GM19025 (cell line): Measurements from ENCODE around the gene ZSCAN20.

Experiments used
- ATAC-seq: cut with Tn5 transposase; IDR thresholded peaks from one replicate; pipeline ENCODE4 v1.9.1; 2021; ENCODE audit warnings: mild to moderate bottlenecking, low read depth, moderate library complexity; ENCODE audit not compliant: unreplicated experiment

Gene ZSCAN20

DNA sequence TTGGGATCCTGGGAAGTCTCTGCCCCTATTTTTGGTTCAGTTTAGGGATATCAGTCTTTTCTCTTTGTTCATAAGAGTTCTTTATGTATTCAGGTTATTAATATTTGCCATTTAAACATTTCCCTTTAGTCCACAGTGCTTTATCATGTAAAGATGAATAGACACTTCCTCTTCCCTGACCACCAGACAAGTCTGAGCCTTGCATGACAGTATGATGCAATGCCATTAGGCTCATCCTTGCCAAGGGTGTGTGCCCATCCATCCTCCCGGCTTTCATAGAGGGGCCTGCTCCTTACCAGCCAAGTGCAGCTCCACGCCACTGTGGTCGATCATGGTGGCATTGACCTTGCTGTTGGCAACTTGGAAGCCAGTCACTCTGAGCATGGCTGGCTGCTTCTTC is 52.1 kb downstream of the ZSCAN20 start:
- ATAC-seq = no peak

DNA sequence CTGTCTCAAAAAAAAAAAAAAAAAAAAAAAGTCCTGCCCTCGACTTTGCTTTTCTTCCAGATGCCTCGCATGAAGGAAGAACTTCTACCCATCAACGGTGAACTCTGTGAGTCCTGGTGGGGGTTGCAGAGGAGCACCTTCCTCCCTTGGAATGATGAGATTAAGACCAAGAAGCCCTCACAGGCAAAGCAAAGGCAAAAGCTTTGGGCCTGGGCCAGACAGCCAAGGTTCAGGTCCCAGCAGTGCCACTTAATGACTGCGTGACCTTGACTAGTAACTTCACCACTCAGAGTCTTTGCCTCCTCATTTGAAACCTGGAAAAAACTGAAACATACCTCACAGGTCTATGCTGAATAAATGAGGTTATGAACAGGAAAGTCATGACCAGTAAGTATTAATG is 55.5 kb downstream of the ZSCAN20 start:
- no peak for ATAC-seq

DNA sequence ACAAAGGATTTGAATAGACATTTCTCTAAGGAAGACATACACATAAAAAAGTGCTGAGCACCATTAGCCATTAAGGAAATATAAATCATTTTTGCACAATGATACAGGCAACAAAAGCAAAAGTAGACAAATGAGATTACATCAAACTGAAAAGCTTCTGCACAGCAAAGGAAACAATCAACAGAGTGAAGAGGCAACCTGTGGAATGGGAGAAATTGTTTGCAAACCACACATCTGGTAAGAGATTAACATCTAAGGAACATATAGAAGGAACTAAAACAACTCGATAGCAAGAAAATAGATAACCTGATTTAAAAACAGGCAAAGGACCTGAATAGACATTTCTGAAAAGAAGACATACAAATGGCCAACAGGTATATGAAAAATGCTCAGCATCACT is 57.5 kb downstream of the ZSCAN20 start:
- ATAC-seq = no peak

DNA sequence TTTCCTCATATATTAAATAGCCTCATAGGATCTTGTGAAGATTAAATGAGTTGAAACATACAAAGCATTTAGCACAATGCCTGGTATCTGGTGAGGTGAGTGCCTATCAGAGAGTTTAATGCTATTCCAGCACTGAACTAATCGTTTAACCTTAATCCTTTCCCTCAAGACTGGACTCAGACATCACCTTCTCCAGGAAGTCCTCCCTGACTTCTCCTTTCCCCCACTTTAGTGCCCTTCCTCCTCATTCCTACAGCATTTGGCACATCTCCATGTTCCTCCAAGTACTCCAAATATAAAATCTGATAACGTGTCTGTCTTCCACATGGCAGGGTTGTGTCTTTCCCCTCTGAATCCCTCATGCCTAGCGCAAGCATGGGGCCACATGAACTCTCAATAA is 59.8 kb downstream of the ZSCAN20 start:
- ATAC-seq = no peak

DNA sequence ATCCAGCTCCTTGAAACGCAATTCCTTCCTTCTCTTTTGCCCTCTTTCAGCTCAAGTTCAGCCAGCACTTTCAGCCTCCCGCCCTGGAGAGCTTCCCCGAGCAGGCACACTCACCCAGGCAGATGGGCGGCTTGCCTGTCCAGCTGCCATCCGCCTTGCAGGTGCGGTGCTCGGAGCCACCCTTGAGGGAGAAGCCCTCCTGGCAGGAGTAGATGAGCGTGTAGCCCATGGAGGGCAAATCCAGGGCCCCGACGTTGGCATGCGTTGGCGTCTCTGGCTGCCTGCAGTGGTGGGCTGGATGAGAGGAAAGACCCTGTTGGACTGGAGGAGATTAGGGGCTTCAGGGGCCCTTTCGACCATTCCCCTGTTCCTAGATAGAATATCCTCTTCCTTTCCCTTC is 60.5 kb downstream of the ZSCAN20 start:
- ATAC-seq = no peak

DNA sequence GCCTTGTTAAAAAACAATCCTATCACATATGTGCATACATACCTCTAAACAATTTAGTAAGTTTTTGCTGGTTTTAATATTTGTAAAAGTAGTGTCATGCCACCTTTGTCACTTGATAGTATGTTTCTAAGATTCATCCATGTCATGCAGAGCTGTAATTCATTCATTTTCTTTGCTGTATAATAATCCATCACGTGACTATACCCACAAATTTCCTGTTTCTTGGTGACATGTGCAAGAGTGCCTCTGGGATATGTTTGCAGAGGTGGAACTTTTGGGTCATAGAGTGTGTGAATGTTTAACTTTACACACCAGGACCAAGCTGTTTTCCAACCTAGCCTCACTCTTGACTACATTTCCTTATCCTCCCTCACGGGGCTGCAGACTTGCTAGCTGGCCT is 62.9 kb downstream of the ZSCAN20 start:
- no peak for ATAC-seq

DNA sequence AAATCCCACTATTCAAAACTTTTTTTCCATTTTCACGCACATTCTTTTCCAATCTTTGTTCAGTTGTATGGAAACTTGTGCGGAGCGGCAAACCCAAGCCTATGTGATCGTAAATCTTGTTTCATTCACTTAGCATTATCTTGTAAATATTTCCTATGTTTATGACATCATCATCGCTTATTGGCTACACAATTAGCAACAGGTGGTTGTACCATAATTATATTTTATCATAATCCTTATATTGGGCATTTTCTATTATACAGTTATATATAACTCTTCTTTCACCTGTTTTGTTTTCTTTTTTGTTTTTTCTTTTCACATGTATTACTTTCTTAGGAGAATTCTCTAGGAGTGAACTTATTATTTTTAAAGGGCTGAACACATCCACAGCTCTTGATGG is 65.4 kb downstream of the ZSCAN20 start:
- ATAC-seq = no peak

DNA sequence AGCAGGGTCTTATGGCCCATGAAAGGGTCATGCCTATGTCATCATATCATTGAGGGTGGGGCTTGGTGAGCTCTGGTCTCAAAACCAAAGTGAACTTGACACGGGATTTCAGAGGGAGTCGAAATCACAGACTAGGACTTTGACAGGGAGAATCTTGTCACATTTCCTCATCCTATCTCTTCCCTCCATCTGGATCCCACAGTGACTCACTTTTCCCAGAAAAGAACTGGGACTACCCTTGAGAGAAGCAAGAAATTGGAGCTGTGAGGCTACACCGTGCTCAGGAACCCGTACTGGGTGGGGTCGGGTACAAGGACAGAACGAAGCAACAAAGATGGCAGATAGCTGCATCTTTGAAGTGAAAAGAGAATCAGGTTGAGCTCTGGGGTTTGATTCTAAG is 69.5 kb downstream of the ZSCAN20 start:
- no peak for ATAC-seq
